Right lobe of liver (tissue), 6 donors: ENCODE measurements around the gene BDH1. TPM values are rescaled to one million over a fixed set of nuclear protein-coding genes. Genes with fewer than 3 reads are reported as not detected.

Experiments used
- ATAC-seq, 4 donors: fragments of 200-7000 bp; cut with Tn5 transposase; one replicate each; pipeline ENCODE4 v1.9.1; 2020; ENCODE audit warnings: mild to moderate bottlenecking in 4 of 4, moderate library complexity in 4 of 4
- DNase-seq, 3 donors: peaks; one replicate each; pipeline ENCODE4 v3.0.0-alpha.2; 2020
- H3K27ac ChIP-seq, 3 donors: fragments of 200-600 bp; one replicate each; pipeline ENCODE4 v1.8.0; 2022
- H3K27me3 ChIP-seq, 2 donors: fragments of 200-600 bp; one replicate each; pipeline ENCODE4 v1.8.0; 2022
- H3K36me3 ChIP-seq, 4 donors: fragments of 200-600 bp; sonication (generic) in 1 of 4; one replicate each; pipeline versions ENCODE4 v1.5.1 to v1.8.0; 2017 to 2022; ENCODE audit warnings: control low read depth in 1 of 4
- H3K4me1 ChIP-seq, 4 donors: fragments of 200-600 bp; sonication (generic) in 1 of 4; one replicate each; pipeline versions ENCODE4 v1.5.1 to v1.8.0; 2017 to 2022; ENCODE audit warnings: control low read depth in 1 of 4
- H3K4me3 ChIP-seq, 3 donors: fragments of 200-600 bp; one replicate each; pipeline ENCODE4 v1.8.0; 2022
- H3K9me3 ChIP-seq, 4 donors: fragments of 200-600 bp; sonication (generic) in 1 of 4; one replicate each; pipeline versions ENCODE4 v1.5.1 to v1.8.0; 2017 to 2022; ENCODE audit warnings: control low read depth in 1 of 4
- CTCF ChIP-seq, 4 donors: fragments of 200-600 bp in 3 of 4; fragments of 450-650 bp in 1 of 4; IDR thresholded peaks; one replicate each; pipeline versions ENCODE4 v1.5.1 to v1.8.0; 2016 to 2022; ENCODE audit warnings: antibody characterized with exemption in 4 of 4, mild to moderate bottlenecking in 2 of 4
- POLR2A ChIP-seq: fragments of 450-650 bp; IDR thresholded peaks from one replicate; pipeline ENCODE4 v1.6.1; 2017; ENCODE audit warnings: antibody characterized with exemption, mild to moderate bottlenecking
- whole genome bisulfite sequencing: methylation state at CpG from one replicate; pipeline ENCODE4 v1.1.6; 2018; ENCODE audit warnings: low coverage, low lambda C conversion rate; ENCODE audit not compliant: insufficient coverage; ENCODE audit errors: missing lambda C conversion rate; 5-methylcytosine and 5-hydroxymethylcytosine counted together
- intact Hi-C, 2 donors: fragments of 100-400 bp; cut with DNase I; formaldehyde crosslinking; loops; one replicate each; pipeline versions ENCODE4 v1.11.2 to v1.14.1; 2022
- total RNA-seq, 6 experiments: library from RNA; depleted of rRNA in 2 of 6; stranded (reverse); fragments of >200 nt in 2 of 6; fragmentation: NEBNext Ultra II Directional in 3 of 6; extraction: Animal tissue kit (Norgen Biotek cat#: 25700) in 3 of 6; gene quantifications; one replicate each; pipeline versions ENCODE4 v1.1.0 to v1.2.4, GENCODE V29; 2016 to 2023
- donor health status: DM: no; HTN: yes; CAD: no.
- donor health status: DM: no; HTN: no; CAD: no.
- donor health status: DM: no; HTN: no; CAD: no.
- donor health status: DM: no; HTN: yes; CAD: no.
- donor health status: DM: no; HTN: yes; CAD: no.

BDH1 gene
- total RNA-seq, 6 experiments from 2014 or later, result 65.5 to 366 (median 233) TPM

- Histone ChIP-seq H3K27me3 (no peaks in the 10 kb centered on the region), H3K9me3 (no peaks in the 10 kb centered on the region), H3K27ac (no peak overlapping the region), H3K36me3 (peaks cover 0 to 59% (median 17%) of the 10 kb centered on the region in 4 donors), H3K4me1 (peaks cover 0 to 37% (median 9%) of the 10 kb centered on the region in 4 donors), H3K4me3 (no peak overlapping the region)
- TF ChIP-seq POLR2A (no peak), CTCF (IDR thresholded peaks at IDR 0.05) (no peak)
- intact Hi-C loops, result no loop called here
- DNase-seq (no peak), ATAC-seq (no peak)
- 82% methylated on average over 4 of the region's 8 CpGs for WGBS
Observed at GRCh38 chr3:197524128-197524527, 31.6 kb downstream of the BDH1 start.

GRCh38 chr3:197523526-197523925 lies 32.2 kb downstream of the BDH1 start:
- ATAC-seq (no peak), DNase-seq (no peak)
- intact Hi-C loops, result no loop called here
- Histone ChIP-seq H3K27ac (no peak overlapping the region), H3K4me3 (no peak overlapping the region), H3K27me3 (no peaks in the 10 kb centered on the region), H3K4me1 (peaks cover 0 to 37% (median 9%) of the 10 kb centered on the region in 4 donors), H3K36me3 (peaks cover 0 to 53% (median 12%) of the 10 kb centered on the region in 4 donors), H3K9me3 (no peaks in the 10 kb centered on the region)
- WGBS, result 88% methylated on average over 8 of the region's 14 CpGs
- TF ChIP-seq CTCF (IDR thresholded peaks at IDR 0.05) (no peak), POLR2A (no peak)

GRCh38 chr3:197522881-197523441 lies 32.8 kb downstream of the BDH1 start:
- intact Hi-C loops, result no loop called here
- Histone ChIP-seq H3K4me3 (no peak overlapping the region), H3K27ac (peak overlapping the region in 1 of 3 donors; percentile 22), H3K4me1 (peaks cover 0 to 37% (median 9%) of the 10 kb centered on the region in 4 donors), H3K9me3 (no peaks in the 10 kb centered on the region), H3K27me3 (no peaks in the 10 kb centered on the region), H3K36me3 (peaks cover 0 to 49% (median 10%) of the 10 kb centered on the region in 4 donors)
- 44% methylated on average over 3 of the region's 5 CpGs for WGBS
- TF ChIP-seq CTCF (IDR thresholded peaks at IDR 0.05) (no peak), POLR2A (no peak)
- ATAC-seq (no peak), DNase-seq (no peak)

GRCh38 chr3:197522183-197522715 lies 33.5 kb downstream of the BDH1 start:
- TF ChIP-seq POLR2A, result no peak
- no peak for TF ChIP-seq CTCF (IDR thresholded peaks at IDR 0.05)
- ATAC-seq, result peak in 2 of 4 donors; percentile 2 to 20
- DNase-seq, result peak in 2 of 3 donors; percentile 52 to 65

More at GRCh38 chr3:197522183-197522715, 33.5 kb downstream of the BDH1 start:
- intact Hi-C loops, result no loop called here
- Histone ChIP-seq H3K36me3 (peaks cover 0 to 42% (median 10%) of the 10 kb centered on the region in 4 donors), H3K27me3 (no peaks in the 10 kb centered on the region), H3K9me3 (no peaks in the 10 kb centered on the region), H3K27ac (peak overlapping the region in 1 of 3 donors; percentile 22), H3K4me3 (no peak overlapping the region), H3K4me1 (peaks cover 0 to 37% (median 9%) of the 10 kb centered on the region in 4 donors)
- WGBS, result 61% methylated on average over 8 of the region's 13 CpGs
